Measurements from ENCODE around the gene XPA. TPM values are rescaled to one million over a fixed set of nuclear protein-coding genes. Genes with fewer than 3 reads are reported as not detected.

Gene XPA
- total RNA-seq, 1 experiment from 2014 or later = 3.0 TPM

GRCh38 chr9:97722331-97722730 is 25.2 kb upstream of the XPA start:
- Mint-ChIP-seq H3K27ac (no peak overlapping the region), H3K4me1 (no peaks in the 10 kb centered on the region), H3K36me3 (0 out of 2 replicates have a peak, but pooled peaks cover 3% of the 10 kb centered on the region), H3K27me3 (ENCODE audit: low read depth) (peaks cover 31% of the 10 kb centered on the region), H3K9me3 (peaks cover 12% of the 10 kb centered on the region), H3K4me3 (no peak overlapping the region)
- DNase-seq (ENCODE audit: low spot score) (no peak), ATAC-seq (no peak)
- POLR2A ChIA-PET = no interaction called here
- CTCF ChIA-PET = no interaction called here
- TF ChIP-seq FOXK1 (CRISPR knock-in tag; IDR thresholded peaks at IDR 0.05) (no peak), NFE2L1 (CRISPR knock-in tag; IDR thresholded peaks at IDR 0.05) (no peak), NR2C2 (CRISPR knock-in tag; IDR thresholded peaks at IDR 0.05) (no peak), TEAD1 (CRISPR knock-in tag; IDR thresholded peaks at IDR 0.05) (no peak), ZNF281 (CRISPR knock-in tag; IDR thresholded peaks at IDR 0.05) (no peak), ATF3 (CRISPR knock-in tag; conservative IDR thresholded peaks at IDR 0.05) (no peak), FOXP4 (CRISPR knock-in tag; IDR thresholded peaks at IDR 0.05) (no peak), JAZF1 (CRISPR knock-in tag; IDR thresholded peaks at IDR 0.05) (no peak), HMGA2 (CRISPR knock-in tag; IDR thresholded peaks at IDR 0.05) (no peak), ZNF138 (CRISPR knock-in tag; conservative IDR thresholded peaks at IDR 0.05) (no peak), MYBL2 (CRISPR knock-in tag; IDR thresholded peaks at IDR 0.05) (no peak), PREB (CRISPR knock-in tag; IDR thresholded peaks at IDR 0.05; ENCODE audit: borderline replicate concordance) (no peak), TCF7 (CRISPR knock-in tag; IDR thresholded peaks at IDR 0.05; ENCODE audit: low read depth) (no peak), FOXP1 (CRISPR knock-in tag; IDR thresholded peaks at IDR 0.05; ENCODE audit: borderline replicate concordance) (no peak), NFYB (CRISPR knock-in tag; conservative IDR thresholded peaks at IDR 0.05; ENCODE audit: low read depth) (no peak), ZNF512 (CRISPR knock-in tag; IDR thresholded peaks at IDR 0.05; ENCODE audit: borderline replicate concordance) (no peak), CBFB (CRISPR knock-in tag; IDR thresholded peaks at IDR 0.05; ENCODE audit: low read depth) (no peak)

GRCh38 chr9:97721396-97721795 is 24.3 kb upstream of the XPA start:
- ATAC-seq = no peak
- TF ChIP-seq ZNF317 (CRISPR knock-in tag; IDR thresholded peaks at IDR 0.05; ENCODE audit: borderline replicate concordance, low read depth) (no peak), GRHL2 (CRISPR knock-in tag; IDR thresholded peaks at IDR 0.05; ENCODE audit: insufficient replicate concordance, severe bottlenecking) (no peak), ESRRA (CRISPR knock-in tag; IDR thresholded peaks at IDR 0.05; ENCODE audit: borderline replicate concordance) (no peak), PRRX2 (CRISPR knock-in tag; IDR thresholded peaks at IDR 0.05) (no peak), NR1H2 (CRISPR knock-in tag; IDR thresholded peaks at IDR 0.05) (no peak), NFE2L1 (CRISPR knock-in tag; IDR thresholded peaks at IDR 0.05) (no peak), KAT7 (CRISPR knock-in tag; IDR thresholded peaks at IDR 0.05; ENCODE audit: borderline replicate concordance) (no peak), ERG (CRISPR knock-in tag; IDR thresholded peaks at IDR 0.05) (no peak), ZNF512 (CRISPR knock-in tag; IDR thresholded peaks at IDR 0.05; ENCODE audit: borderline replicate concordance) (no peak)

More at GRCh38 chr9:97721396-97721795, 24.3 kb upstream of the XPA start:
- ChIA-PET CTCF (interaction anchor here (1.0 kb wide), 1 partner anchor 174 kb away, joined by 3 read pairs; no protein-coding TSS in a partner anchor), POLR2A (no interaction called here)
- DNase-seq (ENCODE audit: low spot score) = no peak
- Mint-ChIP-seq H3K9me3 (peaks cover 12% of the 10 kb centered on the region), H3K36me3 (0 out of 2 replicates have a peak, but pooled peaks cover 3% of the 10 kb centered on the region), H3K4me1 (no peaks in the 10 kb centered on the region), H3K4me3 (no peak overlapping the region), H3K27ac (no peak overlapping the region), H3K27me3 (ENCODE audit: low read depth) (peaks cover 32% of the 10 kb centered on the region)

Data from WTC11 (cell line).